ENCODE results near the gene EPN3. TPM values are rescaled to one million over a fixed set of nuclear protein-coding genes. Genes with fewer than 3 reads are reported as not detected.

The EPN3 gene
- total RNA-seq (2014; rRNA removed; shearing (Covaris generic)) (7.7 and 13.7 TPM in 2 replicates), polyA plus RNA-seq (2016; fragmentation: Nextera tagmentation; extraction: Ambion mirVana) (2.2 and 2.3 TPM in 2 replicates)
- long read RNA-seq, partial matches to known transcripts: 1 of 2 reads
- long read RNA-seq, other reads (novel, unspliced or antisense): 1 of 2 reads

DNA sequence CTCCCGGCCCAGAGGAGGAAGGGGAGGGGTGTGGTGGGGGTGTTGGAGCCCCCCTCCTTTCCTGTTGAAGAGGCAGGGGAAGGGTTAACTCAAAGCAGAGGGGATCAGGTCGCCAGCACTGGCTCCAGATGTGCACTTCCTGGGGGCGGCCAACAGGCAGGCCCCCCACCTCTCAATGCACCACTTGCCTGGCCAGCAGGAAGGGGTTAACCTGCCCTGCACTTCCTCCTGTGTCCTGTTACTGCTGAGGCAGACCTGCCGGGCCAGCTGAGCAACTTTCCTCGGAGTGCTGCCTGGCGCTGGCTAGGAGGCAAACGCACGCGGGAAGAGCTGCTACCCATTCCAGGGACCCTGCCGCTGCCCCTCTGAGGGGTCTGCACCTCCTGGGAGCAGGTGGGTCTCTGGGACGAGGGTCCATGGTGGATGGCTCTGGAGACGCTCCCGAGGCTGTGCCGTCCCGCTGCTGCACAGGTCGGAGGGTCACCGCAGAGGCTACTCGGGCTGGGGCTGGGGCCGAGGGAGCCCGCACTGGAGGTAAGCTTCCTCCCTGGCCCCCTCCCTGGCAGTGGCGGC is at the start of gene EPN3:
TSS of gene EPN3 (plus strand) at position 284 of the 573 bp plus-strand sequence. CDS start 3,822 bp downstream, outside the sequence.
- ATAC-seq: peak; percentile 77
- Mint-ChIP-seq H3K4me1 (peaks cover 27% of the 10 kb centered on the region), H3K4me3 (peak within 1 kb of the TSS; percentile 82), H3K27me3 (ENCODE audit: insufficient read depth, low read depth, poor library complexity) (peaks cover 32% of the 10 kb centered on the region), H3K27ac (0 out of 2 replicates have a peak within 1 kb of the TSS, but pooled peaks have one; percentile 15), H3K9me3 (no peaks in the 10 kb centered on the region; the same call in 2 of the 3 replicates), H3K36me3 (ENCODE audit: low read depth) (peaks cover 5% of the 10 kb centered on the region; the same call in 1 of the 3 replicates)
- peak within 1 kb of the TSS; percentile 98 for H2AFZ ChIP-seq
- H3K36me3 ChIP-seq (ENCODE audit: insufficient read depth): no peaks in the 10 kb centered on the region
- TF ChIP-seq, protein P1, sequence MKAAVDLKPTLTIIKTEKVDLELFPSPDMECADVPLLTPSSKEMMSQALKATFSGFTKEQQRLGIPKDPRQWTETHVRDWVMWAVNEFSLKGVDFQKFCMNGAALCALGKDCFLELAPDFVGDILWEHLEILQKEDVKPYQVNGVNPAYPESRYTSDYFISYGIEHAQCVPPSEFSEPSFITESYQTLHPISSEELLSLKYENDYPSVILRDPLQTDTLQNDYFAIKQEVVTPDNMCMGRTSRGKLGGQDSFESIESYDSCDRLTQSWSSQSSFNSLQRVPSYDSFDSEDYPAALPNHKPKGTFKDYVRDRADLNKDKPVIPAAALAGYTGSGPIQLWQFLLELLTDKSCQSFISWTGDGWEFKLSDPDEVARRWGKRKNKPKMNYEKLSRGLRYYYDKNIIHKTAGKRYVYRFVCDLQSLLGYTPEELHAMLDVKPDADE (IDR thresholded peaks at IDR 0.05): no peak
- peak; percentile 22; the same call in 1 of the 2 replicates for TF ChIP-seq POLR2AphosphoS5 (IDR thresholded peaks at IDR 0.05; ENCODE audit: low read depth)
- H3K4me3 ChIP-seq: peak within 1 kb of the TSS; percentile 86
- H3K4me2 ChIP-seq: peak within 1 kb of the TSS; percentile 96
- peaks cover 3% of the 10 kb centered on the region; the same call in 1 of the 2 replicates for H3K9me2 ChIP-seq (ENCODE audit: insufficient read depth)
- H3K79me2 ChIP-seq (replicated peaks; ENCODE audit: insufficient read depth): no peaks in the 10 kb centered on the region
- peak; percentile 78 for DNase-seq (ENCODE audit: low spot score)
- H3K27me3 ChIP-seq (ENCODE audit: insufficient read depth): peaks cover 28% of the 10 kb centered on the region
- no peak within 1 kb of the TSS for H3K27ac ChIP-seq (ENCODE audit: low read depth)
- H3F3A ChIP-seq (replicated peaks; ENCODE audit: low read depth): 0 out of 2 replicates have a peak, but pooled peaks cover 4% of the 10 kb centered on the region
- no peaks in the 10 kb centered on the region for H4K20me1 ChIP-seq (replicated peaks; ENCODE audit: insufficient read depth)
- H3K4me1 ChIP-seq (ENCODE audit: insufficient read depth): peaks cover 12% of the 10 kb centered on the region

DNA sequence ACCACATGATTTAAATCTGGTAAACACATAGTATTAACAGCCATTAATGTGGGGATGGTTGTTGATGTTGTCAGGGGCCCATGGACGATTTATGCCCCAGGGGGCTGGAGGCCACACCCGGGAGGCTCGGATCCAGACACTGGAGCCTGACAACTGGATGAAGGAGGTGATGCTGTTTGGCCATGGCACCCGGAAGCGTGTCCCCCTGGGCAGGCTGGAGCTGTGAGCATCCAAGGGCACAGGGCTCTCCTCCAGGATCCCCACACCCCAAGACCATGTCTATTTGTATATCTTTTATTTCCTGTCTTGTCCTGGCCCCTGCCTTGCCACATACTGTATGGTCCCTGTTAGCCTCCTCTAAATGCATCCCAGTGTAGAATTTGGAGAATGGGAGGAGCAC is 49.3 kb upstream of the EPN3 start:
- H3K4me3 ChIP-seq: no peak overlapping the region
- ATAC-seq (no peak), DNase-seq (ENCODE audit: low spot score) (no peak)
- H3K79me2 ChIP-seq (replicated peaks; ENCODE audit: insufficient read depth): no peaks in the 10 kb centered on the region
- H4K20me1 ChIP-seq (replicated peaks; ENCODE audit: insufficient read depth): no peaks in the 10 kb centered on the region
- H3K4me1 ChIP-seq (ENCODE audit: insufficient read depth): peaks cover 6% of the 10 kb centered on the region; the same call in 1 of the 2 replicates
- Mint-ChIP-seq H3K4me1 (peaks cover 8% of the 10 kb centered on the region; the same call in 2 of the 3 replicates), H3K9me3 (no peaks in the 10 kb centered on the region), H3K4me3 (no peak overlapping the region), H3K27ac (no peak overlapping the region), H3K27me3 (ENCODE audit: insufficient read depth, low read depth, poor library complexity) (peaks cover 12% of the 10 kb centered on the region), H3K36me3 (ENCODE audit: low read depth) (peaks cover 34% of the 10 kb centered on the region)
- no peaks in the 10 kb centered on the region for H3K36me3 ChIP-seq (ENCODE audit: insufficient read depth)
- TF ChIP-seq, protein P2, sequence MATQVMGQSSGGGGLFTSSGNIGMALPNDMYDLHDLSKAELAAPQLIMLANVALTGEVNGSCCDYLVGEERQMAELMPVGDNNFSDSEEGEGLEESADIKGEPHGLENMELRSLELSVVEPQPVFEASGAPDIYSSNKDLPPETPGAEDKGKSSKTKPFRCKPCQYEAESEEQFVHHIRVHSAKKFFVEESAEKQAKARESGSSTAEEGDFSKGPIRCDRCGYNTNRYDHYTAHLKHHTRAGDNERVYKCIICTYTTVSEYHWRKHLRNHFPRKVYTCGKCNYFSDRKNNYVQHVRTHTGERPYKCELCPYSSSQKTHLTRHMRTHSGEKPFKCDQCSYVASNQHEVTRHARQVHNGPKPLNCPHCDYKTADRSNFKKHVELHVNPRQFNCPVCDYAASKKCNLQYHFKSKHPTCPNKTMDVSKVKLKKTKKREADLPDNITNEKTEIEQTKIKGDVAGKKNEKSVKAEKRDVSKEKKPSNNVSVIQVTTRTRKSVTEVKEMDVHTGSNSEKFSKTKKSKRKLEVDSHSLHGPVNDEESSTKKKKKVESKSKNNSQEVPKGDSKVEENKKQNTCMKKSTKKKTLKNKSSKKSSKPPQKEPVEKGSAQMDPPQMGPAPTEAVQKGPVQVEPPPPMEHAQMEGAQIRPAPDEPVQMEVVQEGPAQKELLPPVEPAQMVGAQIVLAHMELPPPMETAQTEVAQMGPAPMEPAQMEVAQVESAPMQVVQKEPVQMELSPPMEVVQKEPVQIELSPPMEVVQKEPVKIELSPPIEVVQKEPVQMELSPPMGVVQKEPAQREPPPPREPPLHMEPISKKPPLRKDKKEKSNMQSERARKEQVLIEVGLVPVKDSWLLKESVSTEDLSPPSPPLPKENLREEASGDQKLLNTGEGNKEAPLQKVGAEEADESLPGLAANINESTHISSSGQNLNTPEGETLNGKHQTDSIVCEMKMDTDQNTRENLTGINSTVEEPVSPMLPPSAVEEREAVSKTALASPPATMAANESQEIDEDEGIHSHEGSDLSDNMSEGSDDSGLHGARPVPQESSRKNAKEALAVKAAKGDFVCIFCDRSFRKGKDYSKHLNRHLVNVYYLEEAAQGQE (IDR thresholded peaks at IDR 0.05; ENCODE audit: unreplicated experiment): no peak
- H3F3A ChIP-seq (replicated peaks; ENCODE audit: low read depth): 0 out of 2 replicates have a peak, but pooled peaks cover 5% of the 10 kb centered on the region
- no peak overlapping the region for H3K27ac ChIP-seq (ENCODE audit: low read depth)
- no peaks in the 10 kb centered on the region for H3K9me2 ChIP-seq (ENCODE audit: insufficient read depth)
- no peak overlapping the region for H2AFZ ChIP-seq
- no peaks in the 10 kb centered on the region for H3K27me3 ChIP-seq (ENCODE audit: insufficient read depth)
- no peak overlapping the region for H3K4me2 ChIP-seq
